Measurements from ENCODE around the gene CD27. TPM values are rescaled to one million over a fixed set of nuclear protein-coding genes. Genes with fewer than 3 reads are reported as not detected.
A peak's percentile ranks its signal among the peaks of the same experiment; 100 is the strongest.

The CD27 gene
- 0.12 and 0.15 TPM in 2 replicates for total RNA-seq (2014; rRNA removed; shearing (Covaris generic))

- H3K4me1 ChIP-seq, result peaks cover 13% of the 10 kb centered on the region
- no peaks in the 10 kb centered on the region for H3K27me3 ChIP-seq
- H3K9me3 ChIP-seq (replicated peaks), result no peaks in the 10 kb centered on the region
- no peak for DNase-seq
- no peak within 1 kb of the TSS for H3K4me3 ChIP-seq
- no peak within 1 kb of the TSS for H3K27ac ChIP-seq
- no peaks in the 10 kb centered on the region for H3K36me3 ChIP-seq
Measured at GRCh38 chr12:6444704-6445688, at the start of gene CD27. Gene CD27 (plus strand): TSS chr12:6444955. CDS start chr12:6445096, 141 bp downstream.

GRCh38 chr12:6396031-6396430, 48.7 kb upstream of the CD27 start:
- Histone ChIP-seq H3K27me3 (no peaks in the 10 kb centered on the region), H3K4me3 (no peak overlapping the region), H3K27ac (no peak overlapping the region), H3K4me1 (no peaks in the 10 kb centered on the region), H3K36me3 (no peaks in the 10 kb centered on the region), H3K9me3 (replicated peaks) (no peaks in the 10 kb centered on the region)
- DNase-seq, result peak in 1 of 2 experiments; percentile 39

GRCh38 chr12:6399884-6400644, 44.7 kb upstream of the CD27 start:
- Histone ChIP-seq H3K4me1 (no peaks in the 10 kb centered on the region), H3K9me3 (replicated peaks) (no peaks in the 10 kb centered on the region)
- DNase-seq, result no peak

GRCh38 chr12:6404390-6404789, 40.4 kb upstream of the CD27 start:
- H3K4me3 ChIP-seq, result no peak overlapping the region
- no peaks in the 10 kb centered on the region for H3K36me3 ChIP-seq
- no peaks in the 10 kb centered on the region for H3K4me1 ChIP-seq
- no peak overlapping the region for H3K27ac ChIP-seq
- H3K9me3 ChIP-seq (replicated peaks), result peaks cover 5% of the 10 kb centered on the region; the same call in 1 of the 2 replicates
- DNase-seq, result no peak
- no peaks in the 10 kb centered on the region for H3K27me3 ChIP-seq

More at GRCh38 chr12:6399884-6400644, 44.7 kb upstream of the CD27 start:
- H3K4me3 ChIP-seq, result no peak overlapping the region
- H3K36me3 ChIP-seq, result no peaks in the 10 kb centered on the region
- no peak overlapping the region for H3K27ac ChIP-seq
- H3K27me3 ChIP-seq, result no peaks in the 10 kb centered on the region

GRCh38 chr12:6405963-6406362, 38.8 kb upstream of the CD27 start:
- DNase-seq, result no peak
- H3K36me3 ChIP-seq, result no peaks in the 10 kb centered on the region
- H3K4me3 ChIP-seq, result no peak overlapping the region
- no peaks in the 10 kb centered on the region for H3K4me1 ChIP-seq
- H3K9me3 ChIP-seq (replicated peaks), result peaks cover 5% of the 10 kb centered on the region; the same call in 1 of the 2 replicates
- no peaks in the 10 kb centered on the region for H3K27me3 ChIP-seq
- H3K27ac ChIP-seq, result no peak overlapping the region

- H3K4me1 ChIP-seq, result no peaks in the 10 kb centered on the region
- no peaks in the 10 kb centered on the region for H3K27me3 ChIP-seq
- H3K27ac ChIP-seq, result no peak overlapping the region
- DNase-seq, result no peak
- H3K9me3 ChIP-seq (replicated peaks), result peaks cover 5% of the 10 kb centered on the region; the same call in 1 of the 2 replicates
- no peaks in the 10 kb centered on the region for H3K36me3 ChIP-seq
- no peak overlapping the region for H3K4me3 ChIP-seq
Measured at GRCh38 chr12:6407236-6407954, 37.4 kb upstream of the CD27 start.

- Histone ChIP-seq H3K27ac (no peak overlapping the region), H3K9me3 (replicated peaks) (no peaks in the 10 kb centered on the region), H3K4me3 (no peak overlapping the region), H3K36me3 (no peaks in the 10 kb centered on the region), H3K4me1 (no peaks in the 10 kb centered on the region), H3K27me3 (no peaks in the 10 kb centered on the region)
- DNase-seq, result no peak
Measured at GRCh38 chr12:6416596-6416995, 28.2 kb upstream of the CD27 start.

GRCh38 chr12:6418796-6419195, 26.0 kb upstream of the CD27 start:
- DNase-seq, result no peak

GRCh38 chr12:6420364-6420763, 24.4 kb upstream of the CD27 start:
- Histone ChIP-seq H3K36me3 (no peaks in the 10 kb centered on the region), H3K27me3 (no peaks in the 10 kb centered on the region), H3K4me3 (no peak overlapping the region), H3K4me1 (no peaks in the 10 kb centered on the region), H3K27ac (no peak overlapping the region), H3K9me3 (replicated peaks) (no peaks in the 10 kb centered on the region)
- no peak for DNase-seq

More at GRCh38 chr12:6418796-6419195, 26.0 kb upstream of the CD27 start:
- Histone ChIP-seq H3K27me3 (no peaks in the 10 kb centered on the region), H3K4me1 (no peaks in the 10 kb centered on the region), H3K9me3 (replicated peaks) (no peaks in the 10 kb centered on the region), H3K27ac (no peak overlapping the region), H3K36me3 (no peaks in the 10 kb centered on the region), H3K4me3 (no peak overlapping the region)

GRCh38 chr12:6423267-6424007, 21.3 kb upstream of the CD27 start:
- Histone ChIP-seq H3K4me3 (no peak overlapping the region), H3K9me3 (replicated peaks) (no peaks in the 10 kb centered on the region), H3K27ac (no peak overlapping the region), H3K36me3 (no peaks in the 10 kb centered on the region), H3K4me1 (no peaks in the 10 kb centered on the region), H3K27me3 (no peaks in the 10 kb centered on the region)
- peak; percentile 78 to 95 for DNase-seq

- H3K9me3 ChIP-seq (replicated peaks), result no peaks in the 10 kb centered on the region
- no peak overlapping the region for H3K27ac ChIP-seq
- H3K4me3 ChIP-seq, result no peak overlapping the region
- no peaks in the 10 kb centered on the region for H3K27me3 ChIP-seq
- H3K36me3 ChIP-seq, result no peaks in the 10 kb centered on the region
- no peaks in the 10 kb centered on the region for H3K4me1 ChIP-seq
- DNase-seq, result no peak
Measured at GRCh38 chr12:6424008-6424347, 20.8 kb upstream of the CD27 start.

- H3K36me3 ChIP-seq, result no peaks in the 10 kb centered on the region
- H3K27ac ChIP-seq, result no peak overlapping the region
- DNase-seq, result no peak
- H3K4me3 ChIP-seq, result no peak overlapping the region
- H3K27me3 ChIP-seq, result no peaks in the 10 kb centered on the region
- no peaks in the 10 kb centered on the region for H3K4me1 ChIP-seq
- no peaks in the 10 kb centered on the region for H3K9me3 ChIP-seq (replicated peaks)
Measured at GRCh38 chr12:6424866-6425265, 19.9 kb upstream of the CD27 start.

GRCh38 chr12:6425590-6426531, 18.9 kb upstream of the CD27 start:
- peak; percentile 29 to 46 for DNase-seq
- peaks cover 2% of the 10 kb centered on the region; the same call in 1 of the 2 replicates for H3K4me1 ChIP-seq
- H3K36me3 ChIP-seq, result no peaks in the 10 kb centered on the region
- H3K4me3 ChIP-seq, result no peak overlapping the region
- no peaks in the 10 kb centered on the region for H3K9me3 ChIP-seq (replicated peaks)
- H3K27me3 ChIP-seq, result no peaks in the 10 kb centered on the region
- H3K27ac ChIP-seq, result no peak overlapping the region

Measured in SJCRH30 (cell line).